Smooth muscle cell (in vitro differentiated cells): ENCODE measurements around the gene ANAPC15. TPM values are rescaled to one million over a fixed set of nuclear protein-coding genes. Genes with fewer than 3 reads are reported as not detected.

Source experiments
- DNase-seq: peaks from one replicate; lab custom pipeline; 2025; ENCODE audit not compliant: unreplicated experiment; lab: John Stamatoyannopoulos, UW
- H2AFZ ChIP-seq: fragments of 200-600 bp; sonication (generic); 2 replicates; pipeline ENCODE4 v1.6.0; 2016; ENCODE audit warnings: antibody characterized with exemption, low read depth, mild to moderate bottlenecking
- H3F3A ChIP-seq: fragments of 200-600 bp; sonication (generic); 2 replicates; pipeline ENCODE4 v1.6.0; 2017; ENCODE audit warnings: antibody characterized with exemption, low read depth
- H3K27ac ChIP-seq: fragments of 200-600 bp; sonication (generic); 2 replicates; pipeline ENCODE4 v1.5.1; 2016; ENCODE audit warnings: low read depth, mild to moderate bottlenecking
- H3K27me3 ChIP-seq: fragments of 200-600 bp; sonication (generic); 2 replicates; pipeline ENCODE4 v1.6.1; 2016; ENCODE audit warnings: low read depth, mild to moderate bottlenecking
- H3K36me3 ChIP-seq: fragments of 200-600 bp; sonication (generic); 2 replicates; pipeline ENCODE4 v1.5.1; 2016; ENCODE audit warnings: low read depth
- H3K4me1 ChIP-seq: fragments of 200-600 bp; sonication (generic); 2 replicates; pipeline ENCODE4 v1.5.1; 2016; ENCODE audit warnings: low read depth
- H3K4me2 ChIP-seq: fragments of 200-600 bp; sonication (generic); 2 replicates; pipeline ENCODE4 v1.6.0; 2016; ENCODE audit warnings: mild to moderate bottlenecking
- H3K4me3 ChIP-seq: fragments of 200-600 bp; sonication (generic); 2 replicates; pipeline ENCODE4 v1.5.1; 2016; ENCODE audit warnings: mild to moderate bottlenecking
- H3K79me2 ChIP-seq: fragments of 200-600 bp; sonication (generic); 2 replicates; pipeline ENCODE4 v1.6.0; 2016; ENCODE audit warnings: low read depth, mild to moderate bottlenecking
- H3K9ac ChIP-seq: fragments of 200-600 bp; sonication (generic); 2 replicates; pipeline ENCODE4 v1.6.0; 2016; ENCODE audit warnings: low read depth
- H3K9me3 ChIP-seq: fragments of 200-600 bp; sonication (generic); replicated peaks from 2 replicates; pipeline ENCODE4 v1.5.1; 2016; ENCODE audit warnings: low read depth
- H4K20me1 ChIP-seq: fragments of 200-600 bp; sonication (generic); 2 replicates; pipeline ENCODE4 v1.6.0; 2016; ENCODE audit warnings: low read depth
- WGBS: methylation state at CpG from one replicate; pipeline ENCODE4 v1.1.7; 2016; ENCODE audit warnings: low lambda C conversion rate; 5-methylcytosine and 5-hydroxymethylcytosine counted together
- polyA plus RNA-seq: library from polyadenylated mRNA; unstranded; fragments of >200 nt; fragmentation: Nextera tagmentation; extraction: Ambion mirVana; gene quantifications from 2 replicates; pipeline ENCODE4 v1.2.1, GENCODE V29; 2016
- total RNA-seq: library from RNA; depleted of rRNA; stranded (reverse); fragments of >200 nt; gene quantifications from 2 replicates; pipeline ENCODE4 v1.2.3, GENCODE V29; 2014
- TF ChIP-seq, protein P1 (sequence below): fragments of 200-600 bp; sonication (generic); IDR thresholded peaks from 2 replicates; pipeline ENCODE4 v1.5.1; 2017; ENCODE audit warnings: borderline replicate concordance, mild to moderate bottlenecking, antibody characterized with exemption; ENCODE audit not compliant: insufficient read depth, poor library complexity, severe bottlenecking

ANAPC15 gene
- total and polyA plus RNA-seq, 2 experiments from 2014 or later = 12.2 to 51.9 TPM

DNA sequence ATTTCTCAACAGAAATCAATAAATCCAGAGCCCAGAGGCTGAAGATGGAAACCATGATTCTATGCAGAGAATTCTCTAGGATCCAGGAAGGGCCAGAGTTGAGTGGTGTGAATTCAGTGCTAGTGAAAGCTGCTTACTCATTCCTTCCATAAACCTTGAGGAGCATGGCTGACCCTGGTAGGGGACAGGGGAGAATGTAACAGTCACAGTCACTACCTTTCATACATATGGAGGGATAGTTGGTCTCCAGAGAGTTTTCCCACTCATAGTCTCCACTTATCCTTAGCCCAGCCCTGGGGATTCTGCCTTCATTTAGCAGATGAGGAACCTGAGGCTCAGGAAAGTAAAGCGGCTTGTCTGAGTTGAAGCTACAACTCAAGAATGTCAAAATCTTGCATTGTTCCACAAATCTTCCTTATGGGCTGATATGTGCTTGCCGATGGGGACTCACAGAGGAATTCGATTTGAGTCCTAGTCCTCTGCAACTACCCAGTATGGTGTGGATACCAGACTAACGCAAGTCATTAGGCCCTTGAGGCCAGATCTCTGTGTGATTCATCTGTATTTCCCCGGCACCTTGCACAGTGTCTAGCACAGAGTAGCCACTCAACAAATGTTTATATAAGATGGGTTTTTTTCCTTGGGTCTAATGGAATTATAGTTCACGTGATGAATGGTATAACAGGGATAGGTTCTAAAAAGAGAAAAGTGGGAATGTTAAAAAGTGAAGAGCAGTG is 3.7 kb upstream of the ANAPC15 start:
- no peak for DNase-seq
- no peaks in the 10 kb centered on the region for H4K20me1 ChIP-seq
- peaks cover 7% of the 10 kb centered on the region for H3F3A ChIP-seq
- H3K4me3 ChIP-seq = no peak overlapping the region
- TF ChIP-seq, protein P1, sequence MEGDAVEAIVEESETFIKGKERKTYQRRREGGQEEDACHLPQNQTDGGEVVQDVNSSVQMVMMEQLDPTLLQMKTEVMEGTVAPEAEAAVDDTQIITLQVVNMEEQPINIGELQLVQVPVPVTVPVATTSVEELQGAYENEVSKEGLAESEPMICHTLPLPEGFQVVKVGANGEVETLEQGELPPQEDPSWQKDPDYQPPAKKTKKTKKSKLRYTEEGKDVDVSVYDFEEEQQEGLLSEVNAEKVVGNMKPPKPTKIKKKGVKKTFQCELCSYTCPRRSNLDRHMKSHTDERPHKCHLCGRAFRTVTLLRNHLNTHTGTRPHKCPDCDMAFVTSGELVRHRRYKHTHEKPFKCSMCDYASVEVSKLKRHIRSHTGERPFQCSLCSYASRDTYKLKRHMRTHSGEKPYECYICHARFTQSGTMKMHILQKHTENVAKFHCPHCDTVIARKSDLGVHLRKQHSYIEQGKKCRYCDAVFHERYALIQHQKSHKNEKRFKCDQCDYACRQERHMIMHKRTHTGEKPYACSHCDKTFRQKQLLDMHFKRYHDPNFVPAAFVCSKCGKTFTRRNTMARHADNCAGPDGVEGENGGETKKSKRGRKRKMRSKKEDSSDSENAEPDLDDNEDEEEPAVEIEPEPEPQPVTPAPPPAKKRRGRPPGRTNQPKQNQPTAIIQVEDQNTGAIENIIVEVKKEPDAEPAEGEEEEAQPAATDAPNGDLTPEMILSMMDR = no peak
- H3K36me3 ChIP-seq = no peaks in the 10 kb centered on the region
- 85% methylated on average over 6 of the region's 6 CpGs for WGBS
- no peak overlapping the region for H2AFZ ChIP-seq
- H3K79me2 ChIP-seq = no peaks in the 10 kb centered on the region
- no peak overlapping the region for H3K9ac ChIP-seq
- H3K4me2 ChIP-seq = no peak overlapping the region
- H3K4me1 ChIP-seq = no peaks in the 10 kb centered on the region
- H3K27me3 ChIP-seq = no peaks in the 10 kb centered on the region
- H3K9me3 ChIP-seq = no peaks in the 10 kb centered on the region
- no peak overlapping the region for H3K27ac ChIP-seq

DNA sequence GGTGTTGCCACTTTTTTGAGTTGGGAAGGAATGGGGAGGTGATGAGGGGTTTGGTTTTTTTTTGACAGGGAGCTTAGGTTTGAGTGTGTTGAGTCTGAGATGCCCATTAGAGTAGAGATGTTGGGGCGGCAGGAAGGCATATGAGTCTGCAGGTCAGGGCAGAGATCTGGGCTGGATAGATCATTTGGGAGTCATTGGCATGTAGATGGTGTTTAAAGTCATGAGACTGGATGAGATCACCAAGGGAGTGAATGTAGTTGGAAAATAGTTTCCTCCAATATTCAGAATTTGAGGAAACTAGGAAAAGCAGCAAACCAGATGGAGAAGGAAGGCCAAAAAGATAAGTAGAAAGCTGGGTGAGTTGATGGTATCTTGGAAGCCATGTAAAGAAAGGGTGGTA is 2.1 kb upstream of the ANAPC15 start:
- no peaks in the 10 kb centered on the region for H3K79me2 ChIP-seq

DNA sequence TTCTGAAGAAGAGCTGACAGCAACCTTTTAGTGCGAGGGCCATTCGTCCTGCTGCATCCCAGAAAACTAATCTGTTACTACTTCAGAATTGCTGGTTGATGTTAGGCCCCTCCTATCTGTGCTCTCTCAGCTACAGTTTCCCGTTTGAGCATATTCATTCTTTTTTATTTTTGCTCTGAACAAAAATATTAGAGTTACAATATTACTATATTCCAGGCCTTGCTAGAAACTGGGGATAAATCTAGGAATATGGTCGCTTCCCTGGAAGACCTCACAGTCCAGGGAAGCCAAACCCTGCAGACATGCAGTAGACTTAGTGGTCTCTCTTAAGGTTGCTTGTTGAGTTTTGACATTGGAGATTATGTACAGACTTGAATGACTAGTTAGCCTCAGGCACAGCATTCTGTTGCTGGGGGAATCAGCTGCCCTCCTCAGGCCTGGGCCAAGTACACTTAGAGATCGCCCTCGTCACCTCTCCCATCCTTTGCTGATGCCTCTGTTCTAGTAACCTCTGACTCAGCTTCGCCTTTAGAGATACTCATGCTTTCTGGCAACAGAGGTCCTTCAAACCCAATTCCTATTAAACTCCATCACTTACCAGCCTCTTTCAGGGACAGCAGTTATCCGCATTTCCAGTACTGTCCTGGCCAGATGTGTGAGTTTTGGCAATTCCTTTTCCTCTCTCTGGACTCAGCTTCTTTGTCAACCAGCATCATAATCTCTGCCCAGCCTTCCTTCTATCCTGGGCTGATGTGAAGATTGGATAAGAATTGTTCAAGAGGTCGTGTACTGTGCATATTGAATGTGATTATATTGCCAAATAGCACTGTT is 698 bp upstream of the ANAPC15 start:
- Histone ChIP-seq H3K4me1 (no peaks in the 10 kb centered on the region), H3K27me3 (no peaks in the 10 kb centered on the region), H3K4me3 (peak overlapping the region; percentile 52), H3K79me2 (no peaks in the 10 kb centered on the region), H3K9ac (peak overlapping the region; percentile 88), H3K36me3 (no peaks in the 10 kb centered on the region), H3K4me2 (peak overlapping the region; percentile 80), H3F3A (peaks cover 10% of the 10 kb centered on the region), H3K27ac (peak overlapping the region; percentile 93), H3K9me3 (no peaks in the 10 kb centered on the region), H4K20me1 (no peaks in the 10 kb centered on the region), H2AFZ (peak overlapping the region; percentile 70)
- TF ChIP-seq, protein P1 = no peak
- WGBS = 61% methylated on average over 9 of the region's 9 CpGs
- no peak for DNase-seq

More for the DNA sequence above, 2.1 kb upstream of the ANAPC15 start:
- Histone ChIP-seq H3K4me2 (no peak overlapping the region), H3K27ac (no peak overlapping the region), H3K4me1 (no peaks in the 10 kb centered on the region), H2AFZ (no peak overlapping the region), H3F3A (peaks cover 10% of the 10 kb centered on the region), H4K20me1 (no peaks in the 10 kb centered on the region), H3K4me3 (no peak overlapping the region), H3K9me3 (no peaks in the 10 kb centered on the region), H3K36me3 (no peaks in the 10 kb centered on the region), H3K27me3 (no peaks in the 10 kb centered on the region), H3K9ac (no peak overlapping the region)
- TF ChIP-seq, protein P1 = no peak
- 100% methylated on average over 1 of the region's 1 CpG for WGBS
- DNase-seq = no peak
